Upper lobe of left lung (tissue), 6 donors: ENCODE results near the gene UBE2L6. TPM values are rescaled to one million over a fixed set of nuclear protein-coding genes. Genes with fewer than 3 reads are reported as not detected.

ENCODE experiments used
- ATAC-seq, 2 donors: fragments of 200-7000 bp; cut with Tn5 transposase; one replicate each; pipeline ENCODE4 v1.9.1; 2022; ENCODE audit warnings: mild to moderate bottlenecking in 2 of 2, moderate library complexity in 2 of 2; ENCODE audit not compliant: low FRiP score in 2 of 2
- DNase-seq, 2 donors: peaks; one replicate each; pipeline ENCODE4 v3.0.0-alpha.2; 2019 to 2020
- H3K27ac ChIP-seq, 4 donors: fragments of 200-600 bp; sonication (generic); one replicate each; pipeline ENCODE4 v1.5.1; 2016 to 2019
- H3K27me3 ChIP-seq, 4 donors: fragments of 200-600 bp; sonication (generic); one replicate each; pipeline ENCODE4 v1.5.1; 2017 to 2019
- H3K36me3 ChIP-seq, 4 donors: fragments of 200-600 bp; sonication (generic); one replicate each; pipeline ENCODE4 v1.5.1; 2016 to 2019
- H3K4me1 ChIP-seq, 4 donors: fragments of 200-600 bp; sonication (generic); one replicate each; pipeline ENCODE4 v1.5.1; 2018 to 2019
- H3K4me3 ChIP-seq, 4 donors: fragments of 200-600 bp; sonication (generic); one replicate each; pipeline ENCODE4 v1.5.1; 2017 to 2019; ENCODE audit warnings: mild to moderate bottlenecking in 2 of 4, moderate library complexity in 1 of 4
- H3K9me3 ChIP-seq, 4 donors: fragments of 200-600 bp; sonication (generic); one replicate each; pipeline ENCODE4 v1.5.1; 2018 to 2019
- CTCF ChIP-seq, 6 experiments: fragments of 450-650 bp in 4 of 6; fragments of 200-600 bp in 2 of 6; sonication (generic) in 2 of 6; IDR thresholded peaks; one replicate each; pipeline ENCODE4 v1.5.1; 2016 to 2019; ENCODE audit warnings: antibody characterized with exemption in 6 of 6
- EP300 ChIP-seq, 4 donors: sonication (generic); formaldehyde crosslinking; IDR thresholded peaks; one replicate each; pipeline ENCODE4 v1.5.1; 2017; ENCODE audit warnings: antibody characterized with exemption in 4 of 4, control low read depth in 2 of 4
- POLR2A ChIP-seq, 4 donors: fragments of 450-650 bp; IDR thresholded peaks; one replicate each; pipeline ENCODE4 v1.5.1; 2016 to 2017; ENCODE audit warnings: antibody characterized with exemption in 4 of 4, mild to moderate bottlenecking in 2 of 4
- POLR2AphosphoS5 ChIP-seq, 2 donors: sonication (generic); formaldehyde crosslinking; IDR thresholded peaks; one replicate each; pipeline ENCODE4 v1.5.1; 2017; ENCODE audit warnings: antibody characterized with exemption in 2 of 2
- WGBS, 2 donors: methylation state at CpG; one replicate each; pipeline ENCODE4 v1.1.5; 2017 to 2018; 5-methylcytosine and 5-hydroxymethylcytosine counted together
- total RNA-seq, 6 donors: library from RNA; depleted of rRNA in 4 of 6; stranded (reverse); fragments of >200 nt in 4 of 6; gene quantifications; one replicate each; pipeline versions ENCODE4 v1.1.0 to v1.2.1, GENCODE V29; 2016 to 2021
- donor health status: DM: no; HTN: no; CAD: no; lungs with moderate emphysema.
- donor health status: DM: no; HTN: yes; CAD: no; lungs with severe emphysema.

The UBE2L6 gene
- total RNA-seq, 6 donors from 2014 or later: 39.8 to 142 (median 80.9) TPM

GRCh38 chr11:57511741-57512430 lies 55.6 kb downstream of the UBE2L6 start:
- H3K27me3 ChIP-seq: no peaks in the 10 kb centered on the region
- ATAC-seq (no peak), DNase-seq (no peak)
- H3K27ac ChIP-seq: no peak overlapping the region
- 89 to 97% methylated on average over 6 of the region's 6 CpGs for WGBS, 2 donors
- no peak for TF ChIP-seq CTCF (IDR thresholded peaks at IDR 0.05)
- TF ChIP-seq POLR2A (IDR thresholded peaks at IDR 0.05): no peak
- no peak for TF ChIP-seq EP300 (IDR thresholded peaks at IDR 0.05)
- no peak for TF ChIP-seq POLR2AphosphoS5 (IDR thresholded peaks at IDR 0.05)
- H3K9me3 ChIP-seq: no peaks in the 10 kb centered on the region
- H3K4me1 ChIP-seq: peaks cover 11 to 27% (median 16%) of the 10 kb centered on the region in 4 donors
- no peak overlapping the region for H3K4me3 ChIP-seq
- H3K36me3 ChIP-seq: no peaks in the 10 kb centered on the region

GRCh38 chr11:57508341-57509170 lies 58.9 kb downstream of the UBE2L6 start:
- Histone ChIP-seq H3K27me3 (no peaks in the 10 kb centered on the region), H3K4me3 (no peak overlapping the region), H3K4me1 (peaks cover under 1 to 6% (median 3%) of the 10 kb centered on the region in 4 donors), H3K36me3 (peaks cover 0 to 5% (median 0%) of the 10 kb centered on the region in 4 donors), H3K9me3 (no peaks in the 10 kb centered on the region), H3K27ac (no peak overlapping the region)
- no peak for TF ChIP-seq EP300 (IDR thresholded peaks at IDR 0.05)
- no peak for TF ChIP-seq POLR2AphosphoS5 (IDR thresholded peaks at IDR 0.05)
- no peak for TF ChIP-seq POLR2A (IDR thresholded peaks at IDR 0.05)
- TF ChIP-seq CTCF (IDR thresholded peaks at IDR 0.05): no peak
- 92 to 93% methylated on average over 7 of the region's 7 CpGs for WGBS, 2 donors
- ATAC-seq: no peak
- DNase-seq: no peak

GRCh38 chr11:57506522-57506921 lies 61.0 kb downstream of the UBE2L6 start:
- WGBS, 2 donors: 75 to 100% methylated on average over 1 of the region's 1 CpG
- no peaks in the 10 kb centered on the region for H3K27me3 ChIP-seq
- H3K9me3 ChIP-seq: no peaks in the 10 kb centered on the region
- TF ChIP-seq EP300 (IDR thresholded peaks at IDR 0.05): no peak
- TF ChIP-seq POLR2A (IDR thresholded peaks at IDR 0.05): no peak
- no peak for TF ChIP-seq POLR2AphosphoS5 (IDR thresholded peaks at IDR 0.05)
- TF ChIP-seq CTCF (IDR thresholded peaks at IDR 0.05): no peak
- H3K36me3 ChIP-seq: peaks cover 0 to 5% (median 0%) of the 10 kb centered on the region in 4 donors
- peaks cover 0 to 8% (median 1%) of the 10 kb centered on the region in 4 donors for H3K4me1 ChIP-seq
- no peak overlapping the region for H3K4me3 ChIP-seq
- DNase-seq (no peak), ATAC-seq (no peak)
- H3K27ac ChIP-seq: no peak overlapping the region

- ATAC-seq: no peak
- WGBS, 2 donors: 93% methylated on average over 4 of the region's 4 CpGs
- Histone ChIP-seq H3K36me3 (peaks cover 0 to 5% (median 0%) of the 10 kb centered on the region in 4 donors), H3K4me1 (peaks cover 7 to 24% (median 15%) of the 10 kb centered on the region in 4 donors), H3K27ac (no peak overlapping the region), H3K9me3 (no peaks in the 10 kb centered on the region), H3K4me3 (no peak overlapping the region), H3K27me3 (no peaks in the 10 kb centered on the region)
- TF ChIP-seq EP300 (IDR thresholded peaks at IDR 0.05): no peak
- no peak for TF ChIP-seq POLR2AphosphoS5 (IDR thresholded peaks at IDR 0.05)
- no peak for TF ChIP-seq CTCF (IDR thresholded peaks at IDR 0.05)
- TF ChIP-seq POLR2A (IDR thresholded peaks at IDR 0.05): no peak
- DNase-seq: no peak
Observed at GRCh38 chr11:57504511-57504910, 63.0 kb downstream of the UBE2L6 start.
